HG02610 (cell line): ENCODE measurements around the gene MTA1.

ENCODE experiments used
- ATAC-seq: cut with Tn5 transposase; IDR thresholded peaks from one replicate; pipeline ENCODE4 v1.9.1; 2021; ENCODE audit warnings: mild to moderate bottlenecking, moderate library complexity; ENCODE audit not compliant: unreplicated experiment

MTA1 gene

DNA sequence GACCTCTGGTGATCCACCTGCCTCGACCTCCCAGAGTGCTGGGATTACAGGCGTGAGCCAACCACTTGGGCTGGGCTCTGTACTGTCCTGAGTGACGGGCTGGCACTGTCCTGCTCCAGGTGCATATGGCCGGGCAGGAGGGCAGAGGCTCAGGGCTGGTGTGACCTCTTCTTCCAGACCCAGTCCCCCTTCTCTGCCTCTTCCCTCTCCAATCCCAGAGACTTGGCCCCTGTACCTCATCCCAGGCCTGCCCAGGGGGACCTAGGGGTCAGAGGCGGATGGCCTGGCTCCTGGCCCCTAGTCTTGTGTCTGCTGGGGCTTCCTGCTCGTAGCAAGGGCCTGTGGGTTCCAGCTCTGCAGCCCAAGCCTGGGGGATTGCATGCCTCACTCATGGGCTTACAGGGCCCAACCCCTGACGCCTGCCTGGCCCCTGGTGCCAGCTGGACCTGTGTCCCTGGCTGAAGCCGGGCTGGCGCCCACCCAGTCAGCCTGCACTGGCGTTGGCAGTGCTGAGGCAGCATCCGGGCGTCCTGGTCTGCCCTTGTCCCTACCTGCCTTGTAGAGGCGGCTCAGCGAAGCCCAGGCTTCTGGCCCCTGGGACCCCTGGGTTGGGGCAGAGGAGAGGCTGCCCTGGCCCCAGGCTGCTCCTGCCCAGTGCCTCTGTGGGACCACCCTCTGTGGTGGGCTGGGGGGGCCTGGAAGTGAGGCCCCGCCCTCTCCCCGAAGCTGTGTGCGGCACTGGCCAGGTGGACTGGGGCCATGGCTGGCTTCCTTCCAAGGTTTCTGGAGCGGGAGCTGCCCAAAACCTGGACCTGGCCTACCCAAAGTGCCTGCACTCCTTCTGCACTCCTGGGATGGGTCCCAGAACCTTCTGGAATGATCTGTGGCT is 75.7 kb downstream of the MTA1 start:
- no peak for ATAC-seq

DNA sequence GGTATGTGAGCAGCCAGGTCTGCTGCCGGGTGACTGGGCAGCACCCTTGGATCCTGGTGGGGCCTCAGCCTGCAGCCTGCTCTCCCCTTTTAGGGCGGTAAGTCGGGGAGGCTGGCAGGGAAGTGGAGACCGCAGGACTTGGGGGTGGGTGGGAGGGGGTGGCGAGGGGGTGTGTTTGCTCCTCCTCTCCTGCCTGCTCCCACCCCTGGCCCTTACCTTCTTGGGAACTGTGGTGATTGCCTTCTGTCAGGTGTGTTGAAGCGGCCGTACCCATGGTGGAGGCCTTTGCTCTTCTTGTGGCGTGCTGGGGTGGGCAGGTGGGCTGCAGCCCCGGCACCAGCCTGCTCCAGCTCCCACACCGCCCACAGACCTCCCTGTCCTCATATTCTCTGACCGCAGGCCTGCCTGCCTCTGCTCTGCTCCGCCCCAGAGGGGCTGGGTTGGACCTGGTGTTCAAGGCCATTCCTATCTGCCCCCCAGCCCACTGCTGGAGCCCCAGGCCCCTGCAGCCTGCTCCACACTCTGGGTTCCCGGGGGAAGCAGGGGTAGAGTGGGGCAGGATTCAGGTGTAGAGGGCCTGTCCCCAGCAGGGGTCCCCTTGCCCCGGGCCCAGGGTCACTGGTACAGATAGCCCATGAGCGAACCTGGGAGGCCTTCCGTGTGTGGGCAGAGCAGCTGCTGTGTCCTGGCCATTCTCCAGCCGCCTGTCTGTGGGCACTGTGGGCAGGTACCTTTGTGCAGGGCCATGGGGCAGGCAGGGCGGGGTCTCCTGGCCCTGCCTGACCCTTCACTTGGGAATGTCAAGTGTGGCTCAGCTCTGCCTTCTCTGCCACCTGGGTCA is 76.6 kb downstream of the MTA1 start:
- no peak for ATAC-seq

DNA sequence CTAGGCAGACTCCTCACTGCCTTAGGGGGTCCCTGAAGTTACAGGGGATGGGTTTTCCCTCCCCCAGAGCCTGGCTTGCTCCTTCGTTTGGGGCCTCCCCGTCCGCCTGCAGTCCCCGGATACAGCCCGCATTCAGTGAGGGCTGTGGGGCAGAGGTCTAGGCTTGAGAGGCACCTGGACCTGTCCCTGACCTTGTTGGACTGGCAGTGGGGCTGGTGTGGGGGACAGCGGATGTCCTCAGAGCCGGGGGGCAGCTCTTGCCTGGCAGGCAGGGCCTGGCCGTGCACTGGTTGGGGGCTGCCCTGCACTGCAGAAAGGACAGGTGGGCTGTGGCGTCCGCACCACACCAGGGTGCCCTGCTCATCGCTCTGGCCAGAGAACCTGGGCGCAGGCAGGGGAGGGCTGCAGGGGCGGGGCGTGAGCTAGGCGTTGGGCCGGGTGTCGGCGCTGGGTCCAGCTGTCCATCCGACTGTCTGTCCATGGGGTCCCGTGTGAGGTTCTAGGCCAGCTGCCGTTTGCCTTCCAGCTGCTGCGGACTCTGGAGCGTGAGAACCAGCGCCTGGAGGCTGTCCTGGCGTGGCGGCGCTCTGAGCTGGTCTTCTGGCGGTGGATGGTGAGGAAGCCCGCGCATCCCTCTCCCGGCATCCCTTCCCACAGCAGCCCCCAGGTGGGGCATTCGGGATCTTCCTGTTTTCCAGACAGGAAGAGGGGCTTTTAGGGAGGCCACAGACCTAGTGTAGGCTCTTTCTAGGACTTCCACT is 77.4 kb downstream of the MTA1 start:
- ATAC-seq: no peak

DNA sequence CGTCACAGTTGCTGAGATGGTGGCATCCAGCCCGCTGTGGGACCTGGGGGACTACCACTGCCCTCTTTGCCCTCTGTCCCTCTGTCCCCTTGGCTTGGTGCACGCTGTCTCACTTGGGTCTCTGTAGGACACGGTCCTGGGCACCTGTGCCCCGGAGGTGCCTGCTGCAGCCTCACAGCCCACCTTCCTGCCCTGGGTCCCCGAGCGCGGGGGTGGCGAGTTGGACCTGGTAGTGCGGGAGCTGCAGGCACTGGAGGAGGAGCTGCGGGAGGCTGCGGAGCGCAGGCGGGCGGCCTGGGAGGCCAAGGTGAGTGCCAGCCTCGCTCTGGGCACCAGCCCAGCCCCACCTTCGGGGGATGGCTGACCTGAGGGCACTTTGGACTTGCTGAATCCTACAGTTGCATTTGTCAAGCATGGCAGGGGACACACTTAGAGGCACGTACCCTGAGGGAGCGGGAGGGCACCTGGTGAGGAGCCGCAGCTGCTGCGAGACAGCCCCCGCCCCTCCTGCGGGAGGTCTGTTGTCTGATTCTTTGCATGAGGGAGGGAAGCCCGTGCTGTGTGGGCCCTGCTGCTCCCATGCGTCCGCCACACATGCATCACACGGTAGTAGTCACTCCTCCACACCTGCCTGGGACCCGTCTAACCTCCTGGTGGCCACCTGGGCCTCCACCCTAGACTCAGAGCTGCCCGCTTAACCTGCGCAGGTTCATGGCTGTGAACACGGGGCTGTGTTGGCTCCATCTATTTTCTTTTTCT is 78.2 kb downstream of the MTA1 start:
- ATAC-seq: no peak

DNA sequence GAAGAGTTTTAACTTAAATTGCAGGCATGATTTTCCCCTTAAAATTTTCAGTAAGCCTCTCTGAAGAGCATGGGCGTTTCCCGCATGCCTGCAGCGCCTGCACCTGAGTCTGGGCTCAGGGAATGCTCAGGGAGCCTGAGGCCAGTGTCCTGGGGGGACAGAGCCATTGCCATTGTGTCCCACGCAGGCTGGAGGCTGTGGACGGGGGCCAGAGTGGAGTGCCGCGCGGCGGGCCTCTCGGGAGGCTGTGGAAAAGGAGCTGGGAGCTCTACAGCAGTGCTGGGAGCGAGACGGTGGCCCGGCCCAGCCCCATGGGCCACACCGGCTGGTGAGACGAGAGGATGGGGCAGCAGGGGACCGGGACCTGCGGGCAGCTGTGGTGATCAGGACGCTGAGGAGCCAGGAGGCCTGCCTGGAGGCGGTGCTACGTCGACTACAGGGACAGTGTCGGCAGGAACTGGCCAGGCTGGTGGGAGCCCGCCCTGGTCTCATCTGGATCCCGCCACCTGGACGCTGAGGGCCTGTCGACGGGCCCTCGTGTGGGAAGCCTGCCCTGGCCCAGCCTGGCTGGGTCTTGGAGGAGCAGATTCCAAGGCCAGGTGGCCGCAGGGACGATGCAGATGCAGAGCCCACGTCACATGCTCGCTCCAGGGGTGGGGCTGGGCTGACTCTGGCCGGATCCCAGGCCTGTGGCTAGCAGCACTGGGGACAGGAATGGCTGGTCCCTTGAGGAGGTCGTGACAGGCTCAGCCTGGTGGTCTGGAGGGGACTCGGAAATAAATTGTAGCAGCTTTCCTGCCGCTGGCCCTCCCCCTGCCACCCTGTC is 79.0 kb downstream of the MTA1 start:
- no peak for ATAC-seq

DNA sequence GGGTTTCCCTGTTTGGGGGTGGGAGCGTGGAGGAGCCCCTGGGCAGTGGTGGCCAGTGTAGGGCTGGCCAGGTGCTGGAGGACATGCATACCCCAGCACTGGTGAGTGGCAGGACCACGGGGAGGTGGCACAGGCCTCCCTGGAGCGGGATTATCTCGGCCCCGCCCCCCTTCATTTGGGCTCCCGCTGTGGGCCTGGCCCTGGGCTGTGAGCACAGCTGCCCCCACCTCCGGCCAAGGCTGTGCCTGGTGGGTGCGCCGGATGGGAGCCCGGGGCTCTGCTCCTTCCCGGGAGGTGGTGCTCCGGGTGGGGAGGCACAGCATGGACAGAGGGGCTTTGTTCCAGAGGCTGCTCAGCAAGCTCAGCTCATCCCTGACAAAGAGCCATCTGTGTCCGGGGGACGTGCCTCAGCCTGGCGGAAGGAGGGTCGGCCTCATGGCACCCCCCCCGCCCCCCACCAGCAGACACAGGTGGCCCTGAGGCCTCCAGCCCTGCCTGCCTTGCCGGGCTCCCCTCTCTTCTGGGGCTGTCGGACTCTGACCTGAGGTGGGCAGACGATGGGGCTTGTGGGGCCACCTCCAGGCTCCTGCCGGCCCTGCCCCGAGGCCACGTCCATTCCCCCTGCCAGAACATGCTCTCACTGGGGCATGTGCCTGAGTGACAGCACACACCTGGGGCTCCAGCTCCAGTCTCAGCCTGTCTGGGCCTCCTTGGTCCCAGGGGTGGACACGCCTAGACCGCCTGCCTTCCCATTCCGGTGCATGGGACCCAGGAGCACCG is 79.8 kb downstream of the MTA1 start:
- no peak for ATAC-seq

DNA sequence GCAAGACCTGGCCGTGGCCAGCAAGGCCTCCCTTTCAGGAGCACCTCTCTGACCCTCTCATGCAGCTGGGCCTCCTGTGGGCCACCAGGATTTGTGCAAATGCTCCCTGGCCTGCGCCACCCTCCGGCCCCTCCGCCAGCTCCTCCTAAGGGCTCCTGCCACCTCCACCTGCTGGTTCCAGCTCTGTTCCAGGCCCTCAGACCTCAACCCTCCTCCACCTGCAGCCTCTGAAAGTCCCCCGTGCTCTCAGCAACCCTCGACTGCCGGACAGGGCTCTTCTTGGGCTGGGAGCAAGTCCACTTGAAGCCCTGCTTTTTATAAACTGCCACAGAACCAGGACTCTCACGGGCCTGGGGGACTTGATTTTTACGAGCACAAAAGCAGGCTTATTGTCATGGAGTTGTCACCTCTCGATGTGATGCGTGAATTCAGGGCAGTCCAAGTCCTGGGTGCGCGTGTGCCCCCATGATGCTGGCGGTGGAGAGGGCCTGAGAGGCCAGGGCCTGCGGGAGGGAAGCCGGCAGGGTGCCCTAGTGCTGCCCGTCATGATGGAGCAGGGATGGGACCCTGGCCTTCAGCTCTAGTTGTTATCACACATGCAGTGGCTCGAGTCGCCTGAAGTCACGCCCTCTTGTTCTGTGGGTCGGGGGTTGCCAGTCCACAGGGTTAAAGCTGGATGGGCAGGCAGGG is 80.6 kb downstream of the MTA1 start:
- no peak for ATAC-seq

DNA sequence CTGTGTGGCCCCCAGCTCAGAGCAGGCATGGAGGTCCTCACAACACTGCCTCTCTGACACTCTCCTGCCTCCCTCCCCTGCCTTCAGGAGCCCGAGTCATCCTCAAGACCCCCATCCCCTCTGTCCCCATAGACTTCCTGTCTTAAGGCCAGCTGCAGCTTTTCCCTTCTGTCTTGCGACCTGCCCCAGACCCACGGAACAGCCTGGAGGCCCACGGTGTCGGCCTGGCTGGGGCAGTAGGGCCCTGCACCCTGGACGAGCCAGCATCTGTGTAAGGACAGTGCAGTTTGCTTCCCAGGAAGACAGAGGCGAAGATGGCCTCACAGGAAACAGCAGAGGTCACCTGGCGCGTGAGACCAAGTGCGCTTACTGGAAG is 81.1 kb downstream of the MTA1 start:
- ATAC-seq: no peak

DNA sequence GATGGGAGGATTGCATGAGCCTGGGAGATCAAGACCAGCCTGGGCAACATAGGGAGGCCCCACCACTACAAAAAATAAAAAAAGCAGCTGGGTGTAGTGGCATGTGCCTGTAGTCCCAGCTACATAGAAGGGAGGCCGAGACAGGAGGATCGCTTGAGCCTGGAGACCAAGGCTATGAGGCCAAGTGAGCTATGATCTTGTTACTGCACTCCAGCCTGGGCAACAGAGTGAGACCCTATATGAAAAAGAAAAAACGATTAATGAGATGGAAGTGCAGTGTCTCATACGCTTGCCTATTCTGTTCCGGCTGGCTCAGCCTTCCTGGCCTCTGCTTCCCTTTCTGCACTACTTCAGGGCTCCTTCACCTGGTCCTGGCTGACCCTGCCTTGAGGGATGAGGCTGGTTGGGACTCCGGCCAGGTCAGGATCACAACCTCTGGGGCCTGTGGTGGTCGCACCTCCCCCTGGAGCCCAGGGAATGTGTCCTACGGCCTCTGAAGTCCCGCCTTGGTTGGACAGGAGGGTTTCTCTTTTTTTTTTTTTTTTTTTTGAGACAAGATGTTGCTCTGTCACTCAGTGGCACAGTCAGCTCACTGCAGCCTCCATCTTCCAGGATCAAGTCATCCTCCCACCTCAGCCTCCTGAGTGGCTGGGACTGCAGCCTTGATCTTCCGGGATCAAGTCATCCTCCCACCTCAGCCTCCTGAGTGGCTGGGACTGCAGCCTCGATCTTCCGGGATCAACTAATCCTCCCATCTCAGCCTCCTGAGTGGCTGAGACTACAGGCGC is 82.1 kb downstream of the MTA1 start:
- no peak for ATAC-seq

DNA sequence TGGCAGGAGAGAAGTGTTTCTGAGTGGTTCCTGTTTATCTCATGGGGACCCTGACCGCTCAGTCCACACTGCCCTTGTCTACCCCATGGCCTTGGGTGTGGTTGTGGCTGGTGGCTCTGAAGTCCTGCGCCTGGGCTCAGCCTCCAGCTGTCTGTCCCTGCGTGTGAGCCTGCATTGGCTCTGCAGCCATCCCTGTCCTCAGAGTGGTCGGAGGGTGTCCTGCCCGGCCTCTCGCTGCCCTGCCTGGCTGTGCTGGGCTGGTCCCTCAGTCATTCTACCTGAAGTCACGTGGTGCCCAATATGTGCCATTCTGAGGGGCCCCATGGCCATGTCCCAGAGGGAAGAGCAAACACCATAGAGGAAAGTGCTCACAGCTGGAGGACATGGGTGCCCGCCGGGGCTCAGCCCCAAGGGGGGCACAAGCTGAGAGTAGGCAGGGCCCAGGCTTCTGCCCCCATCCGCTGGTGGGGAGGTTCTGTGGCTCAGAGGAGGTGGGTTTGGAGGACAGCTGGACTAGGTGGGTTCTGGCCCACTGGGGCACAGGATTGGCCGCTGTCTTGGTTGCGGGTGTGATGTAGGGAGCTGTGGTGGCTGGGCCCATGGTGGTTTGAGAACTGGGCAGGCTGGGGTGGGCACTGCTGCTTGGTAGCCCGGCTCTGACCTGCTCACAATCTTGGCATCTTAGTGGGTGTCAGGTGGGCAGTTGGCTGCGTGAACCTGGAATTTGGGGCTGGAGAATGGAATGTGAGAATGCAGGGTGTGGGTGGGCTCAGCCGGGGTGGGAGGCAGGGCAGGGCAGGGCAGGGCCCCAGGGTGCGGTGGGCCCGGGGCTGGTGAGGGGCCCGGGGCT is 83.0 kb downstream of the MTA1 start:
- ATAC-seq: no peak

DNA sequence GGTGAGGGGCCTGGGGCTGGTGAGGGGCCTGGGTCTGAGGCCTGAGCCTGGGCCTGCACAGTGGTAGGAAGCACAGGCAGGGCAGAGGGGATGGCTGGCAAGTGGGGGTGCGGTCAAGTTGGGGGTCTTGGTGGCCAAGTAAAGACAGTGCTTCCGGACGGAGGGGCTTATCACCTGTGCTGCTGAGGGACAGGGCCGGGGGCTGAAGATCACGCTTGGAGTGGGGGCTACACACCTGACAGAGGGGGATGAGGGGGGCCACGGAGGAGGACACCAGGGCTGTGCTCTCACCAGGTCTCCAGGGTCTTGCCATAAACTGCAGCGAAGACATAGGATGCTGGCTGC is 83.6 kb downstream of the MTA1 start:
- ATAC-seq: no peak

DNA sequence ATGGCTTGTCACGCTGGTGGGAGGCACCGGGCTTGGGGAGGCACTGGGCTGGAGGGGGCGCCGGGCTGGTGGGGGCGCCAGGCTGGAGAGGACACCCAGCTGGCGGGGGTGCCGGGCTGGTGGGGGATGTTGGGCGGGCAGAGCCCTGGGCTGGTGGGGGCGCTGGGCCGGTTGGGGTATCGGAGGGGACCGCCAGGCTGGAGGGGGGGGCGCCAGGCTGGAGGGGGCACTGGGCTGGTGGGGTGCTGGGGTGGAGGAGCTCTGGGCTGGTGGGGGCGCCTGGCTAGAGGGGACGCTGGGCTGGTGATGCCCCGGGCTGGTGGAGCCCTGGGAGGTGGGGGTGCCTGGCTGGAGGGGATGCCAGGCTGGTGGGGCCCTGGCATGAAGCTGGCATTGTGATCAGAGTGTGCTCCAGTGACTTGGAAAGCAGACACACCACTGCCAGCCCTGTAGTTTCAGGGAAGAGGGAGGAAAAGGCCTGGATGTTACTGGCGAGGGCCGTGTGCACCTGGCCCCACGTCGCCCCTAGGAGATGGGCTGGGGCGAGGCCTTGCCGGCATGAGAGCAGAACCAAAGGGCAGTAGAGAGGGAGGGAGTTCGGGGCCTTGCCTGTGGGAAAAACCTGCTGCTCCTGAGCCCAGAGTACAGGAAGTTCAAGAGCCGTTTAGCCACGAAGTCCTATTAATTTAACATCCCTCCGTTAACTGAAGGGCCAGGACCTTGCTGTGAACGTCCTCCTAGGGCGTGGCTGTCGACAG is 84.5 kb downstream of the MTA1 start:
- no peak for ATAC-seq

DNA sequence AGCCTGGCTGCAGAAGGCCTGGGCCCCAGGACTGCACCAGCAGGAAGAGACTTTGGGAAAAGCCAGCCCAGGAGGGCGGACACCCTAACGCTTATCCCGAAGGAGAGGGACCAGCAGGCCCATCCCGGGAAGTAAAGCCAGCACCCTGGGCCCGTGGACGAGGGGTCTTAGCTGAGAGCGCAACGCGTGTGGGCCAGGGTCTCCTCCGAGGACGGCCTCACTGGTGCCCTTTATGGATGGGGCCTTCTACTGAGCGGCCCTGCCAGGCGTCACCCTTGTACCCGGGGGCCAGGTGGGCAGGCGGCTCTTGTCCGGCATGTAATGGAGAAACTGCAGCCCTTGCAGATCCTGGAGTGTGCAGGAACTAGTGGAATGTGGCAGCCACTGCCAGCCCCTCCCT is 85.5 kb downstream of the MTA1 start:
- ATAC-seq: no peak

DNA sequence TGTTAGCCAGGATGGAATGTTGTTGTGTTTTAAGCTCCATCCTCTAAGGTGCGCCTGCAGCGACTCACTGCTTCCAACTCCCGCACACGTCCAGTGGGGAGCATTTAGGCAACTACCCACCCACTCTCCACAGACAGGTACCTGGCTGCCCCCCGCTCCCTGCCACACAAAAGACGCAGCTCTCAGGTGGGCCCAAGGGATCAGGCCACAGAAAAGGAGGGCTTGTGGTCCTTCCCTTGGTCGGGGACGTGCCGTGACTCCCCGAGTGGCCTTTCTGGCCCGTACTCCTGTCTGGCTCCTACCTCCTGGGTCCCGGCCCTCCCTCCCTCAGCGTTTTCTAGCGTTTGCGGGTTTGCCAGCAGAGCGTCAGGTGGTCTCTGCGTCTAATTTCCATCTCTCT is 87.6 kb downstream of the MTA1 start:
- no peak for ATAC-seq

DNA sequence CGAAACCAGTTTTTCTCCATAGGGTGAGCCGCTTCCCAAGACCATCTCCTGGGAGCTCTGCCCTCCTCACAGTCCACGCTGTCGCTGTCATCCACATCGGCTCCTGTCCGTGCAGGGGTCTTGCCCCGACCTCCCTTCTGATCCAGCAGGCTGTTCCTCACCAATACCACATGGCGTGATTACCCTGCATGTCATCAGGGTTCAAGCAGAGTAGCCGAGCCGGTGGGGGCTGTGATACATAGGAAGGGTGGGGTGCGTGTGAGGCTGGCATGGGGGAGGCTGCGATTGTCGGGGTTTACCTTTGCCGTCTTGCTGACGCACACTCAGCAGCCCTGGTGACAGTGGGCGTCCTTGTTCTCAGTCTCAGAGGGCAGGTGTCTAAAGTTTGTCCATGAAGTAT is 88.4 kb downstream of the MTA1 start:
- ATAC-seq: no peak

DNA sequence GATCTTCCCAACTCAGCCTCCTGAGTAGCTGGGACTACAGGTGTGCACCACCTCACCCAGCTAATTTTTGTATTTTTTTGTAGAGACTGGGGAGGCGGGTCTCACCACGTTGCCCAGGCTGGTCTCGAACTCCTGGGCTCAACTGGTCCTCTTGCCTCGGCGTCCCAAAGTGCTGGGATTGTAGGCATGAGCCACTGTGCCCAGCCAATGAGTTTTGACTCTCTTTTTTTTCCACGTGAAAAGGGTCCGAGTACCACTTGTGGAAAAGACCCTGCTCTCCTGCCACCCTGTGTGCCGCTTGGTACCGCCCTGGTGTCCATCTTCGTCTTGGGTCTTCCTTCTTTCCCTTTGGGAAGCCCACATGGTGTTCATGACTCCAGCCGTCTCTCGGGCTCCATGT is 89.0 kb downstream of the MTA1 start:
- ATAC-seq: no peak
